HepG2 (cell line): ENCODE data around the gene TCF3. TPM values are rescaled to one million over a fixed set of nuclear protein-coding genes. Genes with fewer than 3 reads are reported as not detected.

Experiments used
- ATAC-seq: fragments of 200-7000 bp; cut with Tn5 transposase; 3 replicates; pipeline ENCODE4 v1.9.1; 2020; ENCODE audit warnings: mild to moderate bottlenecking, moderate library complexity
- BruUV-seq: library from RNA; stranded (reverse); fragments of 400-500 nt; replicated peaks from 2 replicates; lab custom pipeline; 2021; lab: Mats Ljungman, UMichigan
- CTCF ChIA-PET: fragments of 300-600 bp; formaldehyde crosslinking; extraction: SDS; loops from one replicate; lab custom pipeline; 2021; ENCODE audit warnings: low total read pairs, inconsistent platforms, low intra/inter-chr PET ratio; lab: Yijun Ruan, JAX
- POLR2A ChIA-PET: fragments of 350-600 bp; sonication (Branson Sonifier 250); formaldehyde crosslinking; loops from one replicate; lab custom pipeline; 2020; ENCODE audit warnings: antibody characterized with exemption, inconsistent platforms; lab: Yijun Ruan, JAX
- DNase-seq: peaks from one replicate; pipeline ENCODE4 v3.0.0-alpha.2; 2015; ENCODE audit warnings: low spot score
- FAIRE-seq: peaks from 3 replicates; lab custom pipeline; 2011; peaks lifted over from hg19 to GRCh38; lab: Jason Lieb, UNC
- H2AFZ ChIP-seq: one replicate; pipeline ENCODE4 v1.6.1; 2011; ENCODE audit warnings: low read length, inconsistent platforms
- H3K27ac ChIP-seq: fragments of 300-600 bp; 3 replicates; pipeline ENCODE4 v1.8.0; 2011; ENCODE audit warnings: mixed run types, mild to moderate bottlenecking, mixed read lengths, low read length, inconsistent platforms; ENCODE audit not compliant: insufficient read depth; ENCODE audit errors: extremely low read length
- H3K27me3 ChIP-seq, 2 experiments: fragments of 200-600 bp in 1 of 2; 2 replicates in 1 of 2; 3 replicates in 1 of 2; pipeline versions ENCODE4 v1.6.0 to v1.8.0; 2011; ENCODE audit warnings: low read length in 2 of 2, mild to moderate bottlenecking in 2 of 2, moderate library complexity in 2 of 2, inconsistent platforms in 1 of 2; ENCODE audit not compliant: insufficient read depth in 2 of 2, control insufficient read depth in 1 of 2
- H3K36me3 ChIP-seq, 2 experiments: fragments of 200-600 bp in 1 of 2; replicated peaks in 1 of 2; 2 replicates in 1 of 2; 3 replicates in 1 of 2; pipeline versions ENCODE4 v1.5.1 to v1.8.0; 2011; ENCODE audit warnings: low read length in 2 of 2, inconsistent platforms in 1 of 2; ENCODE audit not compliant: insufficient read depth in 2 of 2, control insufficient read depth in 1 of 2
- H3K4me1 ChIP-seq: 2 replicates; pipeline ENCODE4 v1.5.1; 2012; ENCODE audit warnings: low read length, inconsistent platforms; ENCODE audit not compliant: insufficient read depth
- H3K4me2 ChIP-seq: 2 replicates; pipeline ENCODE4 v1.6.0; 2011; ENCODE audit warnings: low read depth, low read length, inconsistent platforms
- H3K4me3 ChIP-seq, 3 experiments: fragments of 200-600 bp in 1 of 3; sonication (generic), shearing (Covaris generic) in 1 of 3; replicated peaks in 1 of 3; 2 replicates each; pipeline ENCODE4 v1.5.1; 2011 to 2016; ENCODE audit warnings: low read length in 3 of 3, inconsistent platforms in 2 of 3, low read depth in 2 of 3, mild to moderate bottlenecking in 2 of 3, control low read depth in 1 of 3, mixed read lengths in 1 of 3; ENCODE audit not compliant: insufficient read depth in 1 of 3
- H3K79me2 ChIP-seq: one replicate; pipeline ENCODE4 v1.6.1; 2011; ENCODE audit warnings: low read length, inconsistent platforms; ENCODE audit not compliant: insufficient read depth
- H3K9ac ChIP-seq: 2 replicates; pipeline ENCODE4 v1.6.0; 2011; ENCODE audit warnings: mild to moderate bottlenecking, low read depth, low read length, inconsistent platforms; ENCODE audit not compliant: insufficient read depth
- H3K9me3 ChIP-seq: 2 replicates; pipeline ENCODE4 v1.5.1; 2012; ENCODE audit warnings: mild to moderate bottlenecking, low read length
- H4K20me1 ChIP-seq: 2 replicates; pipeline ENCODE4 v1.6.0; 2011; ENCODE audit warnings: inconsistent platforms, mild to moderate bottlenecking, low read length, moderate library complexity; ENCODE audit not compliant: insufficient read depth
- AHR ChIP-seq: IDR thresholded peaks from 2 replicates; pipeline ENCODE4 v1.6.1; 2018; ENCODE audit warnings: missing genetic modification reagents, missing compliant biosample characterization
- DNMT3B ChIP-seq: conservative IDR thresholded peaks from 2 replicates; pipeline ENCODE4 v1.6.1; 2016; ENCODE audit warnings: missing biosample characterization, control low read depth
- ETV5 ChIP-seq: IDR thresholded peaks from 2 replicates; pipeline ENCODE4 v1.6.1; 2018; ENCODE audit warnings: missing biosample characterization, missing genetic modification reagents, inconsistent platforms, borderline replicate concordance
- FOSL2 ChIP-seq: sonication (generic); formaldehyde crosslinking; IDR thresholded peaks from 2 replicates; pipeline ENCODE4 v1.4.0; 2020; ENCODE audit warnings: missing genetic modification reagents
- GPBP1L1 ChIP-seq: sonication (generic); formaldehyde crosslinking; IDR thresholded peaks from 2 replicates; pipeline ENCODE4 v1.5.0; 2020; ENCODE audit warnings: mild to moderate bottlenecking, missing genetic modification reagents
- KLF6 ChIP-seq: IDR thresholded peaks from 2 replicates; pipeline ENCODE4 v1.8.0; 2016; ENCODE audit warnings: missing biosample characterization, missing genetic modification reagents
- RNF219 ChIP-seq: sonication (generic); formaldehyde crosslinking; IDR thresholded peaks from 2 replicates; pipeline ENCODE4 v1.5.0; 2020; ENCODE audit warnings: mild to moderate bottlenecking, missing genetic modification reagents
- ZFP36 ChIP-seq: fragments of 150-350 bp; IDR thresholded peaks from 2 replicates; pipeline ENCODE4 v1.6.1; 2018; ENCODE audit warnings: borderline replicate concordance, low read length, low read depth; ENCODE audit not compliant: partially characterized antibody
- ZMYM3 ChIP-seq: sonication (generic); formaldehyde crosslinking; IDR thresholded peaks from 2 replicates; pipeline ENCODE4 v1.5.1; 2020; ENCODE audit warnings: mild to moderate bottlenecking, missing genetic modification reagents
- ZNF10 ChIP-seq: sonication (generic); formaldehyde crosslinking; IDR thresholded peaks from 2 replicates; pipeline ENCODE4 v1.4.0; 2020; ENCODE audit warnings: mild to moderate bottlenecking, low read depth, missing genetic modification reagents, borderline replicate concordance
- ZNF598 ChIP-seq: sonication (generic); formaldehyde crosslinking; IDR thresholded peaks from 2 replicates; pipeline ENCODE4 v1.5.1; 2020; ENCODE audit warnings: mild to moderate bottlenecking, missing genetic modification reagents, borderline replicate concordance
- ZNF749 ChIP-seq: sonication (generic); formaldehyde crosslinking; IDR thresholded peaks from 2 replicates; pipeline ENCODE4 v1.8.0; 2022; ENCODE audit warnings: mild to moderate bottlenecking, missing genetic modification reagents, moderate library complexity, borderline replicate concordance
- WGBS: methylation state at CpG from one replicate; pipeline ENCODE4 v1.1.6; 2017; ENCODE audit warnings: low lambda C conversion rate; 5-methylcytosine and 5-hydroxymethylcytosine counted together
- in situ Hi-C: cut with HindIII; loops from 2 replicates; pipeline ENCODE4 v1.10.0; 2017; ENCODE audit warnings: low pct_unique_long_range_greater_than_20kb; ENCODE audit not compliant: extremely low pct_ligation_motif_present
- intact Hi-C: fragments of 100-400 bp; cut with micrococcal nuclease; formaldehyde crosslinking; loops from one replicate; pipeline ENCODE4 v1.10.0; 2022; ENCODE audit not compliant: unreplicated experiment
- polyA plus RNA-seq, 8 experiments: library from polyadenylated mRNA; depleted of rRNA in 3 of 8; stranded (reverse) in 7 of 8; unstranded in 1 of 8; fragments of >200 nt; fragmentation: Illumina TruSeq in 4 of 8; extraction: Trizol in 4 of 8; gene quantifications; 2 replicates each; pipeline versions ENCODE4 v1.2.1 to v1.2.3, GENCODE V29; 2011 to 2016; ENCODE audit warnings: low read depth in 4 of 8, missing spikeins in 1 of 8, mixed read lengths in 1 of 8; ENCODE audit not compliant: insufficient read depth in 1 of 8
- total RNA-seq, 5 experiments: library from RNA; depleted of rRNA; stranded (reverse); fragments of >200 nt; fragmentation: Illumina TruSeq; extraction: Trizol; gene quantifications; 2 replicates each; pipeline ENCODE4 v1.2.3, GENCODE V29; 2016; ENCODE audit warnings: low read depth in 1 of 5

TCF3 gene
- total and polyA plus RNA-seq, 2 of the 13 experiments (the other 11 are each of a cell fraction or from before 2014, with no cell fraction given): 51.4 to 53.2 TPM

DNA sequence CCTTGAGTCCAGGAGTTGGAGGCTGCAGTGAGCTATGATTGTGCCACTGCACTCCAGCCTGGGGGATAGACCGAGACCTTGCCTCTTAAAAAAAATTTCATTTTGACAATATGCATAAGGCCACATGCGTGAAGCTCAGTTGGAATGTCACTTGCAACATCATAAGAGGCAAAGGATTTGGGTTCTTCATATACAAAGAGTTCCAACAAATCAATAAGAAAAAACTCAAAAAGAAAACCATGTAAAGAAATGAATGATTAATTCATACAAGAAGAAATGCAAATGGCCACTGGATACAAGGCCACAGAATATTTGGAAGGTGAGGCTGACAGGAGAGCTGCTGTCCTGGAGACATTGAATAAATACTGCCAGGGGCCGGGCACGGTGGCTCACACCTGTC lies 9.6 kb upstream of the TCF3 start:
- intact Hi-C loops: no loop called here
- in situ Hi-C loops: no loop called here
- H3K4me1 ChIP-seq: peaks cover 16% of the 10 kb centered on the region
- no peak for ATAC-seq
- no TSS peak for BruUV-seq
- H3K79me2 ChIP-seq: no peaks in the 10 kb centered on the region
- no peak for DNase-seq
- H3K27ac ChIP-seq: no peak overlapping the region
- no peaks in the 10 kb centered on the region for H3K36me3 ChIP-seq
- ChIA-PET POLR2A (no interaction called here), CTCF (no interaction called here)
- no peaks in the 10 kb centered on the region for H4K20me1 ChIP-seq
- FAIRE-seq: no peak
- H3K9me3 ChIP-seq: no peaks in the 10 kb centered on the region
- peaks cover 5 to 45% of the 10 kb centered on the region in 2 experiments for H3K27me3 ChIP-seq
- H3K9ac ChIP-seq: no peak overlapping the region
- H2AFZ ChIP-seq: no peak overlapping the region
- H3K4me3 ChIP-seq: no peak overlapping the region
- no peak overlapping the region for H3K4me2 ChIP-seq
- TF ChIP-seq KLF6 (CRISPR knock-in tag) (no peak), ZNF598 (CRISPR knock-in tag) (no peak), RNF219 (CRISPR knock-in tag) (no peak), ZNF749 (CRISPR knock-in tag) (no peak), ZMYM3 (CRISPR knock-in tag) (no peak), AHR (CRISPR knock-in tag) (no peak), ZNF10 (no peak), FOSL2 (CRISPR knock-in tag) (no peak), ETV5 (CRISPR knock-in tag) (no peak), GPBP1L1 (CRISPR knock-in tag) (no peak), DNMT3B (CRISPR knock-in tag) (no peak), ZFP36 (no peak)
- 62% methylated on average over 4 of the region's 4 CpGs for WGBS
